GM23338 (cell line): ENCODE data around the gene STPG4. TPM values are rescaled to one million over a fixed set of nuclear protein-coding genes. Genes with fewer than 3 reads are reported as not detected.

Source experiments
- ATAC-seq: fragments of 200-7000 bp; cut with Tn5 transposase; 3 replicates; pipeline ENCODE4 v1.9.1; 2020
- DNase-seq: peaks from one replicate; pipeline ENCODE4 v3.0.0-alpha.2; 2015; ENCODE audit warnings: low spot score
- H2AFZ ChIP-seq: fragments of 200-600 bp; sonication (generic); 2 replicates; pipeline ENCODE4 v1.8.0; 2016; ENCODE audit warnings: antibody characterized with exemption, mild to moderate bottlenecking, moderate library complexity
- H3F3A ChIP-seq: fragments of 200-600 bp; sonication (generic); replicated peaks from 2 replicates; pipeline ENCODE4 v1.8.0; 2017; ENCODE audit warnings: antibody characterized with exemption, mixed run types, low read depth
- H3K27ac ChIP-seq: fragments of 200-600 bp; sonication (generic); 2 replicates; pipeline ENCODE4 v1.6.1; 2016; ENCODE audit warnings: low read depth
- H3K27me3 ChIP-seq: fragments of 200-600 bp; sonication (generic); 2 replicates; pipeline ENCODE4 v1.8.0; 2016; ENCODE audit warnings: mild to moderate bottlenecking, mixed run types, moderate library complexity; ENCODE audit not compliant: insufficient read depth
- H3K36me3 ChIP-seq: fragments of 200-600 bp; sonication (generic); 2 replicates; pipeline ENCODE4 v1.8.0; 2016; ENCODE audit warnings: mild to moderate bottlenecking; ENCODE audit not compliant: insufficient read depth
- H3K4me1 ChIP-seq: fragments of 200-600 bp; sonication (generic); 2 replicates; pipeline ENCODE4 v1.8.0; 2016; ENCODE audit warnings: mild to moderate bottlenecking, moderate library complexity; ENCODE audit not compliant: insufficient read depth
- H3K4me2 ChIP-seq: fragments of 200-600 bp; sonication (generic); 2 replicates; pipeline ENCODE4 v1.7.1; 2017; ENCODE audit warnings: mixed run types
- H3K4me3 ChIP-seq: fragments of 200-600 bp; sonication (generic); 2 replicates; pipeline ENCODE4 v1.6.1; 2016; ENCODE audit warnings: mixed run types
- H3K79me2 ChIP-seq: fragments of 200-600 bp; sonication (generic); replicated peaks from 2 replicates; pipeline ENCODE4 v1.8.0; 2017; ENCODE audit warnings: mild to moderate bottlenecking; ENCODE audit not compliant: insufficient read depth
- H3K9me2 ChIP-seq: fragments of 200-600 bp; sonication (generic); 2 replicates; pipeline ENCODE4 v1.8.0; 2017; ENCODE audit not compliant: insufficient read depth
- H4K20me1 ChIP-seq: fragments of 200-600 bp; sonication (generic); replicated peaks from 2 replicates; pipeline ENCODE4 v1.8.0; 2017; ENCODE audit warnings: mild to moderate bottlenecking; ENCODE audit not compliant: insufficient read depth
- H3K27ac Mint-ChIP-seq: 2 replicates; pipeline ENCODE4 v1.8.0; 2020; ENCODE audit warnings: inconsistent platforms, mild to moderate bottlenecking, moderate library complexity, mixed read lengths
- H3K27me3 Mint-ChIP-seq: 3 replicates; pipeline ENCODE4 v1.8.0; 2022; ENCODE audit warnings: low read depth, mild to moderate bottlenecking, moderate library complexity, mixed read lengths, inconsistent platforms; ENCODE audit not compliant: insufficient read depth, poor library complexity
- H3K36me3 Mint-ChIP-seq: 3 replicates; pipeline ENCODE4 v1.8.0; 2021; ENCODE audit warnings: low read depth, mild to moderate bottlenecking, inconsistent platforms, moderate library complexity, mixed read lengths
- H3K4me1 Mint-ChIP-seq: 3 replicates; pipeline ENCODE4 v1.8.0; 2020; ENCODE audit warnings: mild to moderate bottlenecking, inconsistent platforms, mixed read lengths
- H3K4me3 Mint-ChIP-seq: 3 replicates; pipeline ENCODE4 v1.8.0; 2021; ENCODE audit warnings: moderate library complexity, mild to moderate bottlenecking, inconsistent platforms, mixed read lengths
- H3K9me3 Mint-ChIP-seq: 3 replicates; pipeline ENCODE4 v1.8.0; 2020; ENCODE audit warnings: moderate library complexity, mild to moderate bottlenecking, inconsistent platforms, mixed read lengths
- CREB1 ChIP-seq: fragments of 250-450 bp; sonication (Bioruptor Pico); IDR thresholded peaks from 2 replicates; pipeline ENCODE4 v1.5.0; 2020; ENCODE audit warnings: low read depth, mild to moderate bottlenecking, moderate library complexity
- EZH2 ChIP-seq: fragments of 200-600 bp; sonication (generic); IDR thresholded peaks from one replicate; pipeline ENCODE4 v1.8.0; 2017; ENCODE audit warnings: antibody characterized with exemption, mild to moderate bottlenecking, low read depth; ENCODE audit not compliant: unreplicated experiment
- EZH2phosphoT487 ChIP-seq: fragments of 200-600 bp; sonication (generic); IDR thresholded peaks from one replicate; pipeline ENCODE4 v1.8.1; 2018; ENCODE audit warnings: antibody characterized with exemption; ENCODE audit not compliant: unreplicated experiment
- JUNB ChIP-seq: IDR thresholded peaks from one replicate; pipeline ENCODE4 v1.6.1; 2016; ENCODE audit warnings: antibody characterized with exemption; ENCODE audit not compliant: unreplicated experiment
- POLR2AphosphoS5 ChIP-seq: IDR thresholded peaks from 2 replicates; pipeline ENCODE4 v1.6.1; 2016; ENCODE audit warnings: antibody characterized with exemption, low read depth
- REST ChIP-seq: IDR thresholded peaks from one replicate; pipeline ENCODE4 v1.6.1; 2018; ENCODE audit warnings: antibody characterized with exemption; ENCODE audit not compliant: unreplicated experiment
- ZNF114 ChIP-seq: fragments of 250-450 bp; sonication (Bioruptor Pico); IDR thresholded peaks from 2 replicates; pipeline ENCODE4 v1.5.0; 2020; ENCODE audit warnings: mild to moderate bottlenecking, moderate library complexity
- ZNF331 ChIP-seq: fragments of 250-450 bp; sonication (Bioruptor Pico); IDR thresholded peaks from 2 replicates; pipeline ENCODE4 v1.5.0; 2020; ENCODE audit warnings: low read depth, mild to moderate bottlenecking, moderate library complexity
- ZNF462 ChIP-seq: fragments of 250-450 bp; sonication (Bioruptor Pico); IDR thresholded peaks from 2 replicates; pipeline ENCODE4 v1.5.0; 2020; ENCODE audit warnings: mild to moderate bottlenecking, moderate library complexity
- polyA plus RNA-seq: library from polyadenylated mRNA; unstranded; fragments of >200 nt; fragmentation: Nextera tagmentation; extraction: Ambion mirVana; gene quantifications from 2 replicates; pipeline ENCODE4 v1.2.1, GENCODE V29; 2016
- total RNA-seq: library from RNA; depleted of rRNA; stranded (reverse); fragments of >200 nt; shearing (Covaris generic); gene quantifications from 2 replicates; pipeline ENCODE4 v1.2.3, GENCODE V29; 2014
- TF ChIP-seq, protein P1 (sequence below), 2 experiments: fragments of 200-600 bp in 1 of 2; sonication (generic) in 1 of 2; conservative IDR thresholded peaks; 2 replicates each; pipeline versions ENCODE4 v1.5.1 to v1.6.1; 2016 to 2017; ENCODE audit warnings: antibody characterized with exemption in 2 of 2, low read depth in 2 of 2, mild to moderate bottlenecking in 2 of 2, moderate library complexity in 1 of 2

Gene STPG4
- total and polyA plus RNA-seq, 2 experiments from 2014 or later = 0.28 TPM; not detected in 1

DNA sequence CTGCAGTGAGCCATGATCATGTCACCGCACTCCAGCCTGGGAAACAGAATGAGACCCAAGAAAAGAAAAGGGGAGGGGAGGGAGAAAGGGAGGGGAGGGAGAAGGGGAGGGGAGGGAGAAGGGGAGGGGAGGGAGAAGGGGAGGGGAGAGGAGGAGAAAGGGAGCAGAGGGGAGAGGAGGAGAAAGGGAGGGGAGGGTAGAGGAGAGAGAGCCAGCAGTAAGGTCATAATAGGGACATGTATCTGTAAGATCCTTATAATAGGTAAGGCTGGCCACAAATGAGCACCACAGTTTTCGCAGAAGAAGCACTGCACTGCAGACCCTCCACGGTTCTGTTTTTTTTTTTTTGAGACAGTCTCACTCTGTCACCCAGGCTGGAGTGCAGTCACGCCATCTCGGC, 62.6 kb downstream of the STPG4 start (continued):
- TF ChIP-seq, protein P1, sequence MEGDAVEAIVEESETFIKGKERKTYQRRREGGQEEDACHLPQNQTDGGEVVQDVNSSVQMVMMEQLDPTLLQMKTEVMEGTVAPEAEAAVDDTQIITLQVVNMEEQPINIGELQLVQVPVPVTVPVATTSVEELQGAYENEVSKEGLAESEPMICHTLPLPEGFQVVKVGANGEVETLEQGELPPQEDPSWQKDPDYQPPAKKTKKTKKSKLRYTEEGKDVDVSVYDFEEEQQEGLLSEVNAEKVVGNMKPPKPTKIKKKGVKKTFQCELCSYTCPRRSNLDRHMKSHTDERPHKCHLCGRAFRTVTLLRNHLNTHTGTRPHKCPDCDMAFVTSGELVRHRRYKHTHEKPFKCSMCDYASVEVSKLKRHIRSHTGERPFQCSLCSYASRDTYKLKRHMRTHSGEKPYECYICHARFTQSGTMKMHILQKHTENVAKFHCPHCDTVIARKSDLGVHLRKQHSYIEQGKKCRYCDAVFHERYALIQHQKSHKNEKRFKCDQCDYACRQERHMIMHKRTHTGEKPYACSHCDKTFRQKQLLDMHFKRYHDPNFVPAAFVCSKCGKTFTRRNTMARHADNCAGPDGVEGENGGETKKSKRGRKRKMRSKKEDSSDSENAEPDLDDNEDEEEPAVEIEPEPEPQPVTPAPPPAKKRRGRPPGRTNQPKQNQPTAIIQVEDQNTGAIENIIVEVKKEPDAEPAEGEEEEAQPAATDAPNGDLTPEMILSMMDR (conservative IDR thresholded peaks at IDR 0.05; ENCODE audit: low read depth in 2 of 2) = no peak
- no peak for TF ChIP-seq CREB1 (CRISPR knock-in tag)

GRCh38 chr2:47091118-47091517, 64.0 kb downstream of the STPG4 start:
- Histone ChIP-seq H3K4me1 (no peaks in the 10 kb centered on the region), H3K27me3 (no peaks in the 10 kb centered on the region; the same call in 1 of the 2 replicates), H3K27ac (no peak overlapping the region), H3K4me2 (no peak overlapping the region), H3K9me2 (no peaks in the 10 kb centered on the region), H3K4me3 (no peak overlapping the region), H4K20me1 (no peaks in the 10 kb centered on the region), H3F3A (no peaks in the 10 kb centered on the region), H3K36me3 (no peaks in the 10 kb centered on the region), H2AFZ (no peak overlapping the region; the same call in 1 of the 2 replicates), H3K79me2 (no peaks in the 10 kb centered on the region)
- peaks cover 7% of the 10 kb centered on the region for H3K27me3 Mint-ChIP-seq
- DNase-seq (no peak), ATAC-seq (no peak)
- peaks cover 11% of the 10 kb centered on the region for H3K4me1 Mint-ChIP-seq
- no peaks in the 10 kb centered on the region; the same call in 2 of the 3 replicates for H3K9me3 Mint-ChIP-seq
- H3K4me3 Mint-ChIP-seq = no peak overlapping the region
- H3K27ac Mint-ChIP-seq = no peak overlapping the region
- TF ChIP-seq CREB1 (CRISPR knock-in tag) = no peak
- no peak for TF ChIP-seq ZNF114 (CRISPR knock-in tag)
- TF ChIP-seq POLR2AphosphoS5 = no peak
- TF ChIP-seq ZNF462 (CRISPR knock-in tag) = no peak
- TF ChIP-seq ZNF331 (CRISPR knock-in tag) = no peak
- TF ChIP-seq REST = no peak
- no peak for TF ChIP-seq JUNB
- TF ChIP-seq EZH2phosphoT487 = no peak
- TF ChIP-seq, protein P1 (conservative IDR thresholded peaks at IDR 0.05; ENCODE audit: low read depth in 2 of 2) = no peak
- TF ChIP-seq EZH2 = no peak
- no peaks in the 10 kb centered on the region for H3K36me3 Mint-ChIP-seq
